HEK293 (cell line): ENCODE results near the gene SOAT2.

ENCODE experiments used
- CTCF ChIA-PET: fragments of 350-600 bp; formaldehyde crosslinking; extraction: SDS; loops from one replicate; lab custom pipeline; 2021; ENCODE audit warnings: antibody characterized with exemption; lab: Yijun Ruan, JAX
- POLR2A ChIA-PET: fragments of 300-600 bp; formaldehyde crosslinking; extraction: SDS; loops from one replicate; lab custom pipeline; 2020; ENCODE audit warnings: antibody characterized with exemption, inconsistent platforms; lab: Yijun Ruan, JAX
- H3K27ac ChIP-seq: fragments of 200-500 bp; sonication (Bioruptor generic); 2 replicates; pipeline ENCODE4 v1.5.1; 2014; ENCODE audit warnings: low read depth, low read length, control low read depth, inconsistent platforms; ENCODE audit errors: extremely low read depth
- H3K36me3 ChIP-seq, 2 experiments: fragments of 200-500 bp in 1 of 2; sonication (Bioruptor generic) in 1 of 2; 1 replicate in 1 of 2; 2 replicates in 1 of 2; pipeline ENCODE4 v1.5.1; 2014 to 2017; ENCODE audit warnings: inconsistent platforms in 2 of 2, low read length in 2 of 2; ENCODE audit not compliant: control insufficient read depth in 2 of 2, insufficient read depth in 1 of 2
- H3K4me1 ChIP-seq: fragments of 200-500 bp; sonication (Bioruptor generic); 2 replicates; pipeline ENCODE4 v1.5.1; 2014; ENCODE audit warnings: mild to moderate bottlenecking, low read length, inconsistent platforms; ENCODE audit not compliant: control insufficient read depth, insufficient read depth
- H3K4me3 ChIP-seq: 2 replicates; pipeline ENCODE4 v1.5.1; 2011; ENCODE audit warnings: low read depth, mild to moderate bottlenecking, control low read depth, low read length, moderate library complexity
- H3K9me3 ChIP-seq: fragments of 200-500 bp; sonication (Bioruptor generic); 2 replicates; pipeline ENCODE4 v1.5.1; 2014; ENCODE audit warnings: low read depth, low read length, inconsistent platforms; ENCODE audit not compliant: control insufficient read depth, insufficient read depth
- BCL11B ChIP-seq: fragments of 450-650 bp; formaldehyde crosslinking; IDR thresholded peaks from 2 replicates; pipeline ENCODE4 v1.5.1; 2016; ENCODE audit warnings: low read depth, missing biosample characterization, missing genetic modification characterization
- GLIS2 ChIP-seq: fragments of 450-650 bp; formaldehyde crosslinking; IDR thresholded peaks from 2 replicates; pipeline ENCODE4 v1.5.1; 2016; ENCODE audit warnings: missing biosample characterization, missing genetic modification characterization
- INSM2 ChIP-seq: fragments of 450-650 bp; formaldehyde crosslinking; IDR thresholded peaks from 2 replicates; pipeline ENCODE4 v1.5.1; 2016; ENCODE audit warnings: missing biosample characterization, missing genetic modification characterization
- PRDM2 ChIP-seq: fragments of 450-650 bp; formaldehyde crosslinking; IDR thresholded peaks from 2 replicates; pipeline ENCODE4 v1.5.1; 2016; ENCODE audit warnings: missing biosample characterization, missing genetic modification characterization, borderline replicate concordance
- ZBTB1 ChIP-seq: fragments of 450-650 bp; formaldehyde crosslinking; IDR thresholded peaks from 2 replicates; pipeline ENCODE4 v1.5.1; 2016; ENCODE audit warnings: missing biosample characterization, missing genetic modification characterization
- ZFP37 ChIP-seq: fragments of 450-650 bp; formaldehyde crosslinking; IDR thresholded peaks from 2 replicates; pipeline ENCODE4 v1.5.1; 2016; ENCODE audit warnings: missing biosample characterization, missing genetic modification characterization
- ZNF146 ChIP-seq: fragments of 450-650 bp; formaldehyde crosslinking; IDR thresholded peaks from 2 replicates; pipeline ENCODE4 v1.5.1; 2016; ENCODE audit warnings: missing biosample characterization, missing genetic modification characterization
- ZNF394 ChIP-seq: fragments of 450-650 bp; formaldehyde crosslinking; IDR thresholded peaks from 2 replicates; pipeline ENCODE4 v1.5.1; 2016; ENCODE audit warnings: missing biosample characterization, missing genetic modification characterization, mild to moderate bottlenecking, moderate library complexity, borderline replicate concordance
- ZNF610 ChIP-seq: fragments of 450-650 bp; formaldehyde crosslinking; IDR thresholded peaks from 2 replicates; pipeline ENCODE4 v1.5.1; 2016; ENCODE audit warnings: missing biosample characterization, missing genetic modification characterization, borderline replicate concordance
- ZNF654 ChIP-seq: fragments of 450-650 bp; formaldehyde crosslinking; IDR thresholded peaks from 2 replicates; pipeline ENCODE4 v1.5.1; 2016; ENCODE audit warnings: low read depth, missing biosample characterization, missing genetic modification characterization
- ZNF792 ChIP-seq: fragments of 450-650 bp; formaldehyde crosslinking; IDR thresholded peaks from 2 replicates; pipeline ENCODE4 v1.5.1; 2016; ENCODE audit warnings: missing biosample characterization, missing genetic modification characterization
- ZSCAN30 ChIP-seq: fragments of 450-650 bp; IDR thresholded peaks from 2 replicates; pipeline ENCODE4 v1.5.1; 2018; ENCODE audit warnings: missing biosample characterization, mild to moderate bottlenecking, missing genetic modification characterization, moderate library complexity
- TF ChIP-seq, protein P1 (sequence below): IDR thresholded peaks from 2 replicates; pipeline ENCODE4 v1.6.1; 2011; ENCODE audit warnings: mild to moderate bottlenecking, low read depth, low read length, borderline replicate concordance
- TF ChIP-seq, protein P2 (sequence below): fragments of 450-650 bp; formaldehyde crosslinking; IDR thresholded peaks from 2 replicates; pipeline ENCODE4 v1.5.1; 2017; ENCODE audit warnings: missing biosample characterization, missing genetic modification characterization

Gene SOAT2

DNA sequence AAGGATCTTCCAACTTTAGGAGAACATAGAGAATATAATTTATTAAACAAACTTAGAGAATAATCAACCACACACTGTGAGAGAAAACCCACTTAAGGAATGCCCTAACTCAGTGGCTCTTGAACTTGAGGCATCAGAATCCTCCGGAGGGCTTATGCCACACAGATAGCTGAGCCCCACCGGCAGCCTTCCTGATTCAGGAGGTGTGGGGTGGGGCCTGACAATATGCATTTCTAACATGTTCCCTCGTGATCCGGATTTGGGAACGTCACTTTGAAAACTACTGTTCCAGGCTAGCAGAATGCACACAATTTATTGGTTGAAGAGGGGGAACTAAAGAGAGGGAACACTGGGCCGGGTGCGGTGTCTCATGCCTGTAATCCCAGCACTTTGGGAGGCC lies 2.0 kb upstream of the SOAT2 start:
- H3K4me3 ChIP-seq: no peak overlapping the region
- no peaks in the 10 kb centered on the region for H3K9me3 ChIP-seq
- H3K27ac ChIP-seq: no peak overlapping the region
- no peak for TF ChIP-seq ZSCAN30 (tag by site-specific recombination)
- TF ChIP-seq ZNF610 (tag by site-specific recombination): no peak
- TF ChIP-seq ZNF146 (tag by site-specific recombination): no peak
- TF ChIP-seq PRDM2: no peak
- TF ChIP-seq, protein P1, sequence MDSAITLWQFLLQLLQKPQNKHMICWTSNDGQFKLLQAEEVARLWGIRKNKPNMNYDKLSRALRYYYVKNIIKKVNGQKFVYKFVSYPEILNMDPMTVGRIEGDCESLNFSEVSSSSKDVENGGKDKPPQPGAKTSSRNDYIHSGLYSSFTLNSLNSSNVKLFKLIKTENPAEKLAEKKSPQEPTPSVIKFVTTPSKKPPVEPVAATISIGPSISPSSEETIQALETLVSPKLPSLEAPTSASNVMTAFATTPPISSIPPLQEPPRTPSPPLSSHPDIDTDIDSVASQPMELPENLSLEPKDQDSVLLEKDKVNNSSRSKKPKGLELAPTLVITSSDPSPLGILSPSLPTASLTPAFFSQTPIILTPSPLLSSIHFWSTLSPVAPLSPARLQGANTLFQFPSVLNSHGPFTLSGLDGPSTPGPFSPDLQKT: no peak
- TF ChIP-seq ZFP37 (tag by site-specific recombination): no peak
- TF ChIP-seq ZNF792 (tag by site-specific recombination): no peak
- no peak for TF ChIP-seq ZNF394 (tag by site-specific recombination)
- TF ChIP-seq ZBTB1 (tag by site-specific recombination): no peak
- TF ChIP-seq BCL11B (tag by site-specific recombination): no peak
- TF ChIP-seq, protein P2, sequence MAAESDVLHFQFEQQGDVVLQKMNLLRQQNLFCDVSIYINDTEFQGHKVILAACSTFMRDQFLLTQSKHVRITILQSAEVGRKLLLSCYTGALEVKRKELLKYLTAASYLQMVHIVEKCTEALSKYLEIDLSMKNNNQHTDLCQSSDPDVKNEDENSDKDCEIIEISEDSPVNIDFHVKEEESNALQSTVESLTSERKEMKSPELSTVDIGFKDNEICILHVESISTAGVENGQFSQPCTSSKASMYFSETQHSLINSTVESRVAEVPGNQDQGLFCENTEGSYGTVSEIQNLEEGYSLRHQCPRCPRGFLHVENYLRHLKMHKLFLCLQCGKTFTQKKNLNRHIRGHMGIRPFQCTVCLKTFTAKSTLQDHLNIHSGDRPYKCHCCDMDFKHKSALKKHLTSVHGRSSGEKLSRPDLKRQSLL: no peak
- TF ChIP-seq GLIS2 (tag by site-specific recombination): no peak
- no peak for TF ChIP-seq INSM2 (tag by site-specific recombination)
- TF ChIP-seq ZNF654 (tag by site-specific recombination): no peak
- H3K4me1 ChIP-seq: peaks cover 3% of the 10 kb centered on the region; the same call in 1 of the 2 replicates
- CTCF ChIA-PET: interaction anchor here (0.5 to 7.8 kb wide), 7 partner anchors 11 to 62 kb away, joined by 3 to 264 read pairs (median 3); no protein-coding TSS in a partner anchor
- H3K36me3 ChIP-seq: no peaks in the 10 kb centered on the region
- POLR2A ChIA-PET: no interaction called here
